ENCODE results near the gene PCGF3.

DNA sequence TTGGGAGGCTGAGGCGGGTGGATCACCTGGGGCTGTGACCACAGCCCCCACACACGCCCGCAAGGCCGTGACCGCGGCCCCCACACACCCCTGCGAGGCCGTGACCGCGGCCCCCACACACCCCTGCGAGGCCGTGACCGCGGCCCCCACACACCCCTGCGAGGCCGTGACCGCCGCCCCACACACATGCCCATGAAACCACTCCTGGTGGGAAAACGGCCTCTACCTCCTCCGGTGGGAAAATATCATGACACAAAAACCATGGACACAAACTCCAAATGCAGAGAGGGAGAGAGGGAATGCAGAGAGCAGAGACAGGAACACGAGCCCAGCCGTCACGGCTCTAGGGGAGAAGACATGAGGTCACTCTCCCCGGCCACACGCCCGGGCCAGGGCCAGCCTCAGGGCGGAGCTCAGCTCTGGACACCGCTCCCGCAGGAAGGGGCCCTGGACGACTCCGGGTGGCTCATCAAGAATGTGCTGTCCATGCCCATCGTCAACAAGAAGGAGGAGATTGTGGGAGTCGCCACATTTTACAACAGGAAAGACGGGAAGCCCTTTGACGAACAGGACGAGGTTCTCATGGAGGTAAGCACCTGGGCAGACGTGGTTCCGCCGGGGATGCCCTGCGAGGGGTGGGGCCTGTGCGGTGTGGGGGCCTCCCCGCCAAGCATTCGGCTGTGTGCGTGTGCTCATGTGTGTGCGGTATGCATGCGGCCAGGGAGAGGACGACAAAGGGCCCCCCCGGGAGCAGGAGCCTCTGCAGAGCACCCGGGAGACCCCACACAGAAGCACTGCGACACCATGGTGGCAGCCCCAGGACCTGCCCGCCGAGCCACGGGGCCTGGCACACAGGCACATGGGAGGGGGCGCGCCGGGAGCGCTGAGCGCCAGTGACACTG, 48.9 kb upstream of the PCGF3 start:
- TF ChIP-seq, protein P1, sequence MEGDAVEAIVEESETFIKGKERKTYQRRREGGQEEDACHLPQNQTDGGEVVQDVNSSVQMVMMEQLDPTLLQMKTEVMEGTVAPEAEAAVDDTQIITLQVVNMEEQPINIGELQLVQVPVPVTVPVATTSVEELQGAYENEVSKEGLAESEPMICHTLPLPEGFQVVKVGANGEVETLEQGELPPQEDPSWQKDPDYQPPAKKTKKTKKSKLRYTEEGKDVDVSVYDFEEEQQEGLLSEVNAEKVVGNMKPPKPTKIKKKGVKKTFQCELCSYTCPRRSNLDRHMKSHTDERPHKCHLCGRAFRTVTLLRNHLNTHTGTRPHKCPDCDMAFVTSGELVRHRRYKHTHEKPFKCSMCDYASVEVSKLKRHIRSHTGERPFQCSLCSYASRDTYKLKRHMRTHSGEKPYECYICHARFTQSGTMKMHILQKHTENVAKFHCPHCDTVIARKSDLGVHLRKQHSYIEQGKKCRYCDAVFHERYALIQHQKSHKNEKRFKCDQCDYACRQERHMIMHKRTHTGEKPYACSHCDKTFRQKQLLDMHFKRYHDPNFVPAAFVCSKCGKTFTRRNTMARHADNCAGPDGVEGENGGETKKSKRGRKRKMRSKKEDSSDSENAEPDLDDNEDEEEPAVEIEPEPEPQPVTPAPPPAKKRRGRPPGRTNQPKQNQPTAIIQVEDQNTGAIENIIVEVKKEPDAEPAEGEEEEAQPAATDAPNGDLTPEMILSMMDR (conservative IDR thresholded peaks at IDR 0.05; ENCODE audit: low read depth, low read length) = no peak
- no peak for TF ChIP-seq EZH2phosphoT487 (IDR thresholded peaks at IDR 0.05; ENCODE audit: borderline replicate concordance, low read length)
- TF ChIP-seq EZH2 (IDR thresholded peaks at IDR 0.05; ENCODE audit: low read length, unreplicated experiment) = no peak
